Stimulated activated CD4-positive, alpha-beta T cell treated with anti-CD3 and anti-CD28 coated beads, Interleukin-2, amount 100 ng/mL, for 4 hours (primary cell): ENCODE results near the gene GTF3C4.

ENCODE experiments used
- DNase-seq: peaks from one replicate; pipeline ENCODE4 v3.0.0-alpha.2; 2020; ENCODE audit warnings: low read depth

The GTF3C4 gene

GRCh38 chr9:132731230-132731629 lies 61.0 kb downstream of the GTF3C4 start:
- DNase-seq = no peak

- no peak for DNase-seq
These were observed 62.3 kb downstream of the GTF3C4 start for GRCh38 chr9:132732326-132733259.

GRCh38 chr9:132733260-132733815 lies 63.1 kb downstream of the GTF3C4 start:
- no peak for DNase-seq

GRCh38 chr9:132739710-132740310 lies 69.5 kb downstream of the GTF3C4 start:
- no peak for DNase-seq

- no peak for DNase-seq
These were observed 70.5 kb downstream of the GTF3C4 start for GRCh38 chr9:132740526-132741309.

GRCh38 chr9:132742821-132743311 lies 72.6 kb downstream of the GTF3C4 start:
- DNase-seq = no peak

GRCh38 chr9:132743931-132744479 lies 73.7 kb downstream of the GTF3C4 start:
- no peak for DNase-seq
